ENCODE results near the gene OXLD1.

GRCh38 chr17:81690549-81690948 is 24.1 kb upstream of the OXLD1 start:
- TF ChIP-seq, protein P1, sequence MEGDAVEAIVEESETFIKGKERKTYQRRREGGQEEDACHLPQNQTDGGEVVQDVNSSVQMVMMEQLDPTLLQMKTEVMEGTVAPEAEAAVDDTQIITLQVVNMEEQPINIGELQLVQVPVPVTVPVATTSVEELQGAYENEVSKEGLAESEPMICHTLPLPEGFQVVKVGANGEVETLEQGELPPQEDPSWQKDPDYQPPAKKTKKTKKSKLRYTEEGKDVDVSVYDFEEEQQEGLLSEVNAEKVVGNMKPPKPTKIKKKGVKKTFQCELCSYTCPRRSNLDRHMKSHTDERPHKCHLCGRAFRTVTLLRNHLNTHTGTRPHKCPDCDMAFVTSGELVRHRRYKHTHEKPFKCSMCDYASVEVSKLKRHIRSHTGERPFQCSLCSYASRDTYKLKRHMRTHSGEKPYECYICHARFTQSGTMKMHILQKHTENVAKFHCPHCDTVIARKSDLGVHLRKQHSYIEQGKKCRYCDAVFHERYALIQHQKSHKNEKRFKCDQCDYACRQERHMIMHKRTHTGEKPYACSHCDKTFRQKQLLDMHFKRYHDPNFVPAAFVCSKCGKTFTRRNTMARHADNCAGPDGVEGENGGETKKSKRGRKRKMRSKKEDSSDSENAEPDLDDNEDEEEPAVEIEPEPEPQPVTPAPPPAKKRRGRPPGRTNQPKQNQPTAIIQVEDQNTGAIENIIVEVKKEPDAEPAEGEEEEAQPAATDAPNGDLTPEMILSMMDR (IDR thresholded peaks at IDR 0.05) = no peak
- no peak for TF ChIP-seq EZH2 (IDR thresholded peaks at IDR 0.05; ENCODE audit: borderline replicate concordance, insufficient read depth, low read depth, low read length, poor library complexity, severe bottlenecking)

Measured in B cell (primary cell).